ENCODE data around the gene OR5H6.

Gene OR5H6

DNA sequence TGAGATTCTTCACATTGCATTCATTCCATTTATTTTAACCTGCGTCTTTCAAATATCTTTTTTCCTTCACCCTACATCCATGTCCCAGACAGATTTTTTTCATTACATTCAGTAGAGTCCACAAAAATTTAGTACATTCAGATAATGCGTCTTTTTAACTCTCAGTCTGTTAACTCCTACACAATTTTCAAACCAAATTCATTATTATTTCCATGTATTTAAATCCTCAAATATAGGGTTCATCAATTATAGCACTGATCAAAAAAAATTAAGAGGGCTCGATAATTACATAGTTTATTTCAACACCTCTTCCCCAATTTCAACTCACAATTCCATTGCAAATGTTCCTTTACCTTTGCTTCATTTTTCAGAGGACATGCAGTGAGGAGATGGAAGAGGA lies at the start of gene OR5H6:
TSS of gene OR5H6 (plus strand) at position 301 of the 400 bp plus-strand sequence. CDS start at position 390, 89 bp downstream.
- intact Hi-C loops (cut with DNase I; ENCODE audit: low total_unique reads): no loop called here
- TF ChIP-seq, protein P1, sequence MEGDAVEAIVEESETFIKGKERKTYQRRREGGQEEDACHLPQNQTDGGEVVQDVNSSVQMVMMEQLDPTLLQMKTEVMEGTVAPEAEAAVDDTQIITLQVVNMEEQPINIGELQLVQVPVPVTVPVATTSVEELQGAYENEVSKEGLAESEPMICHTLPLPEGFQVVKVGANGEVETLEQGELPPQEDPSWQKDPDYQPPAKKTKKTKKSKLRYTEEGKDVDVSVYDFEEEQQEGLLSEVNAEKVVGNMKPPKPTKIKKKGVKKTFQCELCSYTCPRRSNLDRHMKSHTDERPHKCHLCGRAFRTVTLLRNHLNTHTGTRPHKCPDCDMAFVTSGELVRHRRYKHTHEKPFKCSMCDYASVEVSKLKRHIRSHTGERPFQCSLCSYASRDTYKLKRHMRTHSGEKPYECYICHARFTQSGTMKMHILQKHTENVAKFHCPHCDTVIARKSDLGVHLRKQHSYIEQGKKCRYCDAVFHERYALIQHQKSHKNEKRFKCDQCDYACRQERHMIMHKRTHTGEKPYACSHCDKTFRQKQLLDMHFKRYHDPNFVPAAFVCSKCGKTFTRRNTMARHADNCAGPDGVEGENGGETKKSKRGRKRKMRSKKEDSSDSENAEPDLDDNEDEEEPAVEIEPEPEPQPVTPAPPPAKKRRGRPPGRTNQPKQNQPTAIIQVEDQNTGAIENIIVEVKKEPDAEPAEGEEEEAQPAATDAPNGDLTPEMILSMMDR (IDR thresholded peaks at IDR 0.05): no peak

DNA sequence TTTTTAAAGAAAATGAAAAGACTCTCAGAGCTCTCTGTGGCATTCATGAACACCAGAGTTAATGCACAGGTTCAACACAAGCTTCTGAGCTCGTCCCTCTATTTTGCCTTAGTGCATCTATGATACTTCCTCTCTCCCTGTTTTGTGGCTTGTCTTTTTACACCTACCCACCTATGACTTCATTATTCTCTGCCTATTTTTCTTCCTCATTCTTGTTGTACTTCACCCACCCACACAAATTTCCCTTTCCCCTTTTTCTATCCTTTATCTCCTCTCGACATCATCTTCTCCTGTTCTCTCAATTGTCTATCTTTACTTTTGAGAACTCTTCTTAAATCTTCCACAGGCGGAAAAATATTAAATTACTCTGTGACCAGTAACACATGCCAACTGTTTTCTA lies 49.0 kb upstream of the OR5H6 start:
- Histone ChIP-seq H3K27me3 (no peaks in the 10 kb centered on the region), H3K36me3 (no peaks in the 10 kb centered on the region), H3K27ac (no peak overlapping the region), H3K4me1 (no peaks in the 10 kb centered on the region), H3K4me3 (no peak overlapping the region), H3K9me3 (no peaks in the 10 kb centered on the region)
- intact Hi-C loops (cut with DNase I; ENCODE audit: low total_unique reads): no loop called here
- no peak for DNase-seq
- TF ChIP-seq, protein P1 (IDR thresholded peaks at IDR 0.05): no peak

More for the DNA sequence above, at the start of gene OR5H6:
- Histone ChIP-seq H3K27me3 (no peaks in the 10 kb centered on the region), H3K4me3 (no peak within 1 kb of the TSS), H3K4me1 (no peaks in the 10 kb centered on the region), H3K27ac (no peak within 1 kb of the TSS), H3K9me3 (no peaks in the 10 kb centered on the region), H3K36me3 (no peaks in the 10 kb centered on the region)
- DNase-seq: no peak

GRCh38 chr3:98223907-98224672 lies 40.0 kb upstream of the OR5H6 start:
- no peak overlapping the region for H3K4me3 ChIP-seq
- TF ChIP-seq, protein P1 (IDR thresholded peaks at IDR 0.05): no peak
- no peak overlapping the region for H3K27ac ChIP-seq
- no peaks in the 10 kb centered on the region for H3K27me3 ChIP-seq
- intact Hi-C loops (cut with DNase I; ENCODE audit: low total_unique reads): no loop called here
- no peak for DNase-seq
- H3K4me1 ChIP-seq: no peaks in the 10 kb centered on the region
- no peaks in the 10 kb centered on the region for H3K36me3 ChIP-seq
- no peaks in the 10 kb centered on the region for H3K9me3 ChIP-seq

DNA sequence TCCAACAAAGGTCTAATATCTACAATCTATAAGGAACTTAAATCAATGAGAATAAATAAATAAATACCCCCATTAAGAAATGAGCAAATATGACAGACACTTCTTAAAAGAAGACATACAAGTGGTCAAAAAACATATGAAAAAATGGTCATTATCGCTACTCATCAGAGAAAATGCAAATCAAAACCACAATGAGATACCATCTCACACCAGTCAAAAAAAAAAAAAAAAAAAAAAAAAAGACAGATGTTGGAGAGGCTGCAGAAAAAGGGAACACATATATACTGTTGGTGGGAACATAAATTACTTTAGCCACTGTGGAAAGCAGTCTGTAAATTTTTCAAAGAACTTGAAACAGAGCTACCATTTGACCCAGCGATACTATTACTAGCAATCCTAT lies 31.6 kb upstream of the OR5H6 start:
- TF ChIP-seq, protein P1 (IDR thresholded peaks at IDR 0.05): no peak
- Histone ChIP-seq H3K4me1 (no peaks in the 10 kb centered on the region), H3K9me3 (no peaks in the 10 kb centered on the region), H3K27me3 (no peaks in the 10 kb centered on the region), H3K27ac (no peak overlapping the region), H3K36me3 (no peaks in the 10 kb centered on the region), H3K4me3 (no peak overlapping the region)
- DNase-seq: no peak
- intact Hi-C loops (cut with DNase I; ENCODE audit: low total_unique reads): no loop called here

DNA sequence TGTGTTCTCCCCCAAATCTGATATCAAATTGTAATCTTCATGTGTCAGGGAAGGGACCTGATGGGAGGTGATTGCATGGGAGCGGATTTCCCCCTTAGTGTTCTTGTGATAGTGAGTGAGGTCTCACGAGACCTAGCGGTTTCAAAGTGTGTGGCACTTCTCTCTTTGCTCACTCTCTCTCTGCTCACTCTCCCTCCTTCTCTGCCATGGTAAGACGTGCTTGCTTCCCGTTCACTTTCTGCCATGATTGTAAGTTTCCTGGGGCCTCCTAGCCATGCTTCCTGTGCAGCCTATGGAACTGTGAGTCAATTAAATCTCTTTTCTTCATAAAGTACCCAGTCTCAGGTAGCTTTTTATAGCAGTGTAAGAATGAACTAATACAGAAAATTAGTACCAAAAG lies 30.6 kb upstream of the OR5H6 start:
- no peak overlapping the region for H3K4me3 ChIP-seq
- DNase-seq: no peak
- intact Hi-C loops (cut with DNase I; ENCODE audit: low total_unique reads): no loop called here

More for the DNA sequence above, 30.6 kb upstream of the OR5H6 start:
- Histone ChIP-seq H3K27ac (no peak overlapping the region), H3K27me3 (no peaks in the 10 kb centered on the region), H3K4me1 (no peaks in the 10 kb centered on the region), H3K9me3 (no peaks in the 10 kb centered on the region), H3K36me3 (no peaks in the 10 kb centered on the region)
- TF ChIP-seq, protein P1 (IDR thresholded peaks at IDR 0.05): no peak

Data from tibial artery (tissue), 4 donors.